ENCODE measurements around the gene RIC3.

RIC3 gene

DNA sequence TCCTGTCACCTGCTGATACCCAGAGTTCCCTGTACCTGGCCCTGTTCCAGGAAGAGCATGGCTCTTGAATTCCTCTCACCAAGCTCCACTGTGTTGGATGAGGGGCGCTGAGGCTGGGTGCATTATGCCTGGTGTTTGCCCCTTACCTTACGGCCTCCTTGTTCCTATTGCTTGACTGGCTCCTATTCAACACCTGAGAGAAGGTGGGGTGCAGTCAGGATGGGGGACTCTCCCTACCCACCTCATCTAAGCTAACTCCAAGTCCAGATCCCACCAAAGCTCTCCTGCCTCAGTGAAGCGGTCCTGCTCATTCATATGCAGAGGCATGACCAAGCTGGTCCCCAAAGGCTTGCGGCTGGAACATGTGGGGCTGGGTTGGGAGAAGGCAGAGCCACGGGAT lies 35.8 kb upstream of the RIC3 start:
- no peak for TF ChIP-seq TCF12 (IDR thresholded peaks at IDR 0.05; ENCODE audit: low read depth)
- no peak for TF ChIP-seq TEAD4 (IDR thresholded peaks at IDR 0.05)

DNA sequence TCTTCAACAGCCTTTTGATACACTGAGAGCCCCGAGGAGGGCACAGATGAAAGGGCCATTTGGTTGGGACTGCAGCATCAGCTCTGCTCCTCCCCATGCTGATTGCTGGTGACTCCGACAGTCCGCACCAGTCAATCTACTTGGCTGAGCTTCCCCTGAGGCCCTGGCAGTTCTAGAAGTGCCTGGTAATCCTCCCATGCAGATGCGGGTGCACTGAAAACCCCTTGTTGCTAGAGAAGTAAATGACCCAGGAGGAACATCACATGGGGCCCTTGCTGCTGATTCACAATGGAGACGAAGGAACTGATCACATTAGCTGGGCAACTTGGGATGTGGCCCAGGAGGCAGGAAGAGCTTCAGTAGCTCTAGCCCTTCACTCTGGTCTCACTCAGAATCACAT lies 35.2 kb upstream of the RIC3 start:
- TF ChIP-seq TEAD4 (IDR thresholded peaks at IDR 0.05): no peak
- TF ChIP-seq NFIC (IDR thresholded peaks at IDR 0.05): no peak
- no peak for TF ChIP-seq TCF12 (IDR thresholded peaks at IDR 0.05; ENCODE audit: low read depth)
- TF ChIP-seq RAD21 (IDR thresholded peaks at IDR 0.05; ENCODE audit: low read depth): no peak
- no peak for TF ChIP-seq CREB1 (IDR thresholded peaks at IDR 0.05; ENCODE audit: low read depth)
- TF ChIP-seq CEBPB (IDR thresholded peaks at IDR 0.05): no peak
- TF ChIP-seq, protein P1, sequence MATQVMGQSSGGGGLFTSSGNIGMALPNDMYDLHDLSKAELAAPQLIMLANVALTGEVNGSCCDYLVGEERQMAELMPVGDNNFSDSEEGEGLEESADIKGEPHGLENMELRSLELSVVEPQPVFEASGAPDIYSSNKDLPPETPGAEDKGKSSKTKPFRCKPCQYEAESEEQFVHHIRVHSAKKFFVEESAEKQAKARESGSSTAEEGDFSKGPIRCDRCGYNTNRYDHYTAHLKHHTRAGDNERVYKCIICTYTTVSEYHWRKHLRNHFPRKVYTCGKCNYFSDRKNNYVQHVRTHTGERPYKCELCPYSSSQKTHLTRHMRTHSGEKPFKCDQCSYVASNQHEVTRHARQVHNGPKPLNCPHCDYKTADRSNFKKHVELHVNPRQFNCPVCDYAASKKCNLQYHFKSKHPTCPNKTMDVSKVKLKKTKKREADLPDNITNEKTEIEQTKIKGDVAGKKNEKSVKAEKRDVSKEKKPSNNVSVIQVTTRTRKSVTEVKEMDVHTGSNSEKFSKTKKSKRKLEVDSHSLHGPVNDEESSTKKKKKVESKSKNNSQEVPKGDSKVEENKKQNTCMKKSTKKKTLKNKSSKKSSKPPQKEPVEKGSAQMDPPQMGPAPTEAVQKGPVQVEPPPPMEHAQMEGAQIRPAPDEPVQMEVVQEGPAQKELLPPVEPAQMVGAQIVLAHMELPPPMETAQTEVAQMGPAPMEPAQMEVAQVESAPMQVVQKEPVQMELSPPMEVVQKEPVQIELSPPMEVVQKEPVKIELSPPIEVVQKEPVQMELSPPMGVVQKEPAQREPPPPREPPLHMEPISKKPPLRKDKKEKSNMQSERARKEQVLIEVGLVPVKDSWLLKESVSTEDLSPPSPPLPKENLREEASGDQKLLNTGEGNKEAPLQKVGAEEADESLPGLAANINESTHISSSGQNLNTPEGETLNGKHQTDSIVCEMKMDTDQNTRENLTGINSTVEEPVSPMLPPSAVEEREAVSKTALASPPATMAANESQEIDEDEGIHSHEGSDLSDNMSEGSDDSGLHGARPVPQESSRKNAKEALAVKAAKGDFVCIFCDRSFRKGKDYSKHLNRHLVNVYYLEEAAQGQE (IDR thresholded peaks at IDR 0.05; ENCODE audit: low read depth): no peak

DNA sequence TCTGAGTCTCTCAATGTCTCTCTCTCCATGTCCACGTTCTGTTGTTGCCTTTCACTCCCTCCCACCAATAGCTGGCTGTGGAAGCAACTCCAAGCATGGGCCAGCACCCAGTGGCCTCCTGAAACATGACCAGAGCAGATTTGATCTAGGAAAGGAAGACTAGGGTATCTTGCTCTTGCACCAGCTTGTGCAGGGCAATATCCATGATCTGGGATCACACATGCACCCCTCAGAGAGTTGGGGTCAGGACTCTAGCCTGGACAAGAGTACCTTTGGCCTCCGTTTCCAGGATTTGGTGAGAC lies 34.5 kb upstream of the RIC3 start:
- no peak for TF ChIP-seq EP300 (IDR thresholded peaks at IDR 0.05; ENCODE audit: borderline replicate concordance)
- no peak for TF ChIP-seq CREB1 (IDR thresholded peaks at IDR 0.05; ENCODE audit: low read depth)
- TF ChIP-seq ZBTB7A (IDR thresholded peaks at IDR 0.05; ENCODE audit: low read depth): no peak
- no peak for TF ChIP-seq TCF12 (IDR thresholded peaks at IDR 0.05; ENCODE audit: low read depth)
- TF ChIP-seq, protein P2, sequence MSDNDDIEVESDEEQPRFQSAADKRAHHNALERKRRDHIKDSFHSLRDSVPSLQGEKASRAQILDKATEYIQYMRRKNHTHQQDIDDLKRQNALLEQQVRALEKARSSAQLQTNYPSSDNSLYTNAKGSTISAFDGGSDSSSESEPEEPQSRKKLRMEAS (IDR thresholded peaks at IDR 0.05): no peak
- TF ChIP-seq, protein P1 (IDR thresholded peaks at IDR 0.05; ENCODE audit: low read depth): no peak
- TF ChIP-seq EGR1 (IDR thresholded peaks at IDR 0.05): no peak
- no peak for TF ChIP-seq FOXM1 (IDR thresholded peaks at IDR 0.05; ENCODE audit: borderline replicate concordance, low read depth)
- no peak for TF ChIP-seq TAF1 (IDR thresholded peaks at IDR 0.05; ENCODE audit: low read depth)
- no peak for TF ChIP-seq CEBPB (IDR thresholded peaks at IDR 0.05)
- TF ChIP-seq, protein P3, sequence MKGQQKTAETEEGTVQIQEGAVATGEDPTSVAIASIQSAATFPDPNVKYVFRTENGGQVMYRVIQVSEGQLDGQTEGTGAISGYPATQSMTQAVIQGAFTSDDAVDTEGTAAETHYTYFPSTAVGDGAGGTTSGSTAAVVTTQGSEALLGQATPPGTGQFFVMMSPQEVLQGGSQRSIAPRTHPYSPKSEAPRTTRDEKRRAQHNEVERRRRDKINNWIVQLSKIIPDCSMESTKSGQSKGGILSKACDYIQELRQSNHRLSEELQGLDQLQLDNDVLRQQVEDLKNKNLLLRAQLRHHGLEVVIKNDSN (IDR thresholded peaks at IDR 0.05): no peak
- no peak for TF ChIP-seq TEAD4 (IDR thresholded peaks at IDR 0.05)
- TF ChIP-seq YY1 (IDR thresholded peaks at IDR 0.05; ENCODE audit: low read depth): no peak
- TF ChIP-seq RAD21 (IDR thresholded peaks at IDR 0.05; ENCODE audit: low read depth): no peak

DNA sequence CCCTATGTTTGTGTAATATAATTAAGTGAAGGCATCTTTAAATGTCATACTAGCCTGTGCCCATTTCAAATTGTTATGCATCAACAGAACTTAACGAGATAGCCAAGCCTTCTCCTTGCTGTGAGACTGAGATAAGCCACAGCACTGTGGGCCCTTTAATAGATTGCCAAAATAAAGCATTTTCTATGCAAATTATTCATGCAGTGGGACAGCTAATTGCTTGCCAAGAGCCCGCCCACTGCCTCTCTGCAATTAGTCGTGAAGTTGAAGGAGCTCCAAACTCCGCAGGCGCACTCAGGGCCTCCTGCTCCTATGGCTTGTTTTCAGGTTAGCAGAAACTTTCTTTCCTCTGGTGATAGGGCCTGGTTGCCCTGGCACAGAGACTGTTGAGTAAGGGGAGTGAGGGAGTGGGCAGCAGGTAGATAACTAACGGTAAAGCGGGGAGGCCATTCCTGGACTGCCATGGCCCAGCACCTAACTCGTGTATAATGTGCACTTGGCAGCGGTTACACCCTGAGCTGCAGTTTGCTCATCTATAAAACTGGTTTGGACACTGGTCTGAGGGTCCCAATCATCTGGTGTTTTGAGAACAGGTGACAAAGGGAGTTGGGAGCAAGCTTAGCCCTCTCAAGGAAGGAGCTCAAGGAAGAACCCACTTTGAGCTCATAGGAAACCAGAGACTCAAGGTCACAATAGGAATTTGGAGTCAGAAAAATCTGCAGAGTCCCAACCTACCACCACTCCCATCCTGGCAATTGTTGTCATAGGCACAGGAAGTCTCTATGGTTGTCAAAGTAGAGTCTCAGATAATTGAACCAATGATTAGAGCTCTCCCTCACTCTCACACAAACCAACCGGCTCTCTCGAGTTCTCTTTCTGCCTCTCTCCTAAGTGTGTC lies 33.9 kb upstream of the RIC3 start:
- TF ChIP-seq ZBTB7A (IDR thresholded peaks at IDR 0.05; ENCODE audit: low read depth) (no peak), FOXM1 (IDR thresholded peaks at IDR 0.05; ENCODE audit: borderline replicate concordance, low read depth) (no peak), YY1 (IDR thresholded peaks at IDR 0.05; ENCODE audit: low read depth) (no peak), EP300 (IDR thresholded peaks at IDR 0.05; ENCODE audit: borderline replicate concordance) (no peak), NFIC (IDR thresholded peaks at IDR 0.05) (no peak), CEBPB (IDR thresholded peaks at IDR 0.05) (no peak), EGR1 (IDR thresholded peaks at IDR 0.05) (no peak), TEAD4 (IDR thresholded peaks at IDR 0.05) (no peak), TCF12 (IDR thresholded peaks at IDR 0.05; ENCODE audit: low read depth) (no peak), TAF1 (IDR thresholded peaks at IDR 0.05; ENCODE audit: low read depth) (no peak), RAD21 (IDR thresholded peaks at IDR 0.05; ENCODE audit: low read depth) (no peak), CREB1 (IDR thresholded peaks at IDR 0.05; ENCODE audit: low read depth) (no peak)
- TF ChIP-seq, protein P1 (IDR thresholded peaks at IDR 0.05; ENCODE audit: low read depth): no peak
- TF ChIP-seq, protein P3 (IDR thresholded peaks at IDR 0.05): no peak
- TF ChIP-seq, protein P2 (IDR thresholded peaks at IDR 0.05): no peak

All from Ishikawa (cell line).